Heart right ventricle (tissue), 16 donors: ENCODE data around the gene MAP3K2. TPM values are rescaled to one million over a fixed set of nuclear protein-coding genes. Genes with fewer than 3 reads are reported as not detected.
A peak's percentile ranks its signal among the peaks of the same experiment; 100 is the strongest.

Experiments used
- ATAC-seq, 8 donors: fragments of 200-7000 bp; cut with Tn5 transposase; one replicate each; pipeline ENCODE4 v1.9.1; 2020; ENCODE audit warnings: mild to moderate bottlenecking in 8 of 8, moderate library complexity in 8 of 8, moderate number of reproducible peaks in 1 of 8
- DNase-seq, 2 donors: peaks; one replicate each; pipeline ENCODE4 v3.0.0-alpha.2; 2020
- H3K27ac ChIP-seq, 10 donors: fragments of 200-600 bp; sonication (generic) in 2 of 10; one replicate each; pipeline versions ENCODE4 v1.5.0 to v1.8.0; 2020 to 2022; ENCODE audit warnings: mild to moderate bottlenecking in 3 of 10
- H3K27me3 ChIP-seq, 7 donors: fragments of 200-600 bp; one replicate each; pipeline ENCODE4 v1.8.0; 2021 to 2022; ENCODE audit warnings: mild to moderate bottlenecking in 2 of 7
- H3K36me3 ChIP-seq, 9 donors: fragments of 200-600 bp; sonication (generic) in 1 of 9; one replicate each; pipeline versions ENCODE4 v1.5.0 to v1.8.0; 2020 to 2022; ENCODE audit warnings: mild to moderate bottlenecking in 2 of 9
- H3K4me1 ChIP-seq, 9 donors: fragments of 200-600 bp; sonication (generic) in 1 of 9; one replicate each; pipeline versions ENCODE4 v1.5.0 to v1.8.0; 2020 to 2022; ENCODE audit warnings: mild to moderate bottlenecking in 4 of 9
- H3K4me3 ChIP-seq, 10 donors: fragments of 200-600 bp; sonication (generic) in 2 of 10; one replicate each; pipeline versions ENCODE4 v1.5.0 to v1.8.0; 2020 to 2022; ENCODE audit warnings: mild to moderate bottlenecking in 7 of 10, moderate library complexity in 2 of 10
- H3K9me3 ChIP-seq, 11 donors: fragments of 200-600 bp in 10 of 11; sonication (generic) in 2 of 11; one replicate each; pipeline versions ENCODE4 v1.5.0 to v1.8.0; 2013 to 2022; ENCODE audit warnings: mild to moderate bottlenecking in 2 of 11, control low read depth in 1 of 11, moderate library complexity in 1 of 11
- WGBS, 2 donors: extraction: QIAGEN DNeasy Blood & Tissue Kit; methylation state at CpG; one replicate each; pipeline ENCODE4 v1.1.7; 2013; ENCODE audit warnings: inconsistent platforms in 1 of 2; 5-methylcytosine and 5-hydroxymethylcytosine counted together
- intact Hi-C, 10 donors: fragments of 100-400 bp; cut with DNase I; formaldehyde crosslinking; loops; one replicate each; pipeline versions ENCODE4 v1.11.1 to v1.14.2; 2022
- polyA plus RNA-seq, 2 donors: library from polyadenylated mRNA; stranded (reverse); fragments of 200-250 nt; gene quantifications; one replicate each; pipeline ENCODE4 v1.2.3, GENCODE V29; 2013
- total RNA-seq, 10 donors: library from RNA; stranded (reverse); fragmentation: NEBNext Ultra II Directional in 3 of 10; extraction: Animal tissue kit (Norgen Biotek cat#: 25700) in 3 of 10; gene quantifications; one replicate each; pipeline versions ENCODE4 v1.2.1 to v1.2.4, GENCODE V29; 2021 to 2023
- TF ChIP-seq, protein P1 (sequence below), 9 donors: fragments of 200-600 bp; sonication (generic) in 2 of 9; IDR thresholded peaks; one replicate each; pipeline versions ENCODE4 v1.5.0 to v1.8.0; 2021 to 2022; ENCODE audit warnings: antibody characterized with exemption in 9 of 9, mild to moderate bottlenecking in 5 of 9, moderate library complexity in 1 of 9
- donor health status: Arrhythmogenic right ventricular cardiomyopathy.
- donor health status: ischemic (EF 13 %, LVEDD 7.1; RV severe dilation, severe dysfunction).
- donor health status: healthy with polysubstance abuse.
- donor health status: DM: no; HTN: yes; CAD: no.
- donor health status: DM: no; HTN: no; CAD: no.
- donor health status: ischemic (EF 25% LVEDD 6.9; RV normal size, moderate dysfunction).
- donor health status: ischemic (EF 25% LVEDD 5.7; RV mildly dilated, moderate dysfunction).
- donor health status: healthy.
- donor health status: DM: yes; HTN: yes; CAD: no.
- donor health status: Ischemic cardiomyopathy.
- donor health status: ischemic (EF 35%, LVEDD 5.7; RV mildly dilated, moderate dysfunction).
- donor health status: nonischemic (EF 11% LVEDD 7.7; RV severe dilation, severe dysfunction).
- donor health status: DM: yes; HTN: yes; CAD: no.
- donor health status: PGD.
- donor health status: ischemic (EF 29% LVEDD 5.4; RV normal size, mild dysfunction).
- donor health status: nonischemic (EF 23%, LVEDD 6.1; RV moderate dilation, normal function).

Gene MAP3K2
- total and polyA plus RNA-seq, 12 donors, result 2.9 to 30.9 (median 25.2) TPM

DNA sequence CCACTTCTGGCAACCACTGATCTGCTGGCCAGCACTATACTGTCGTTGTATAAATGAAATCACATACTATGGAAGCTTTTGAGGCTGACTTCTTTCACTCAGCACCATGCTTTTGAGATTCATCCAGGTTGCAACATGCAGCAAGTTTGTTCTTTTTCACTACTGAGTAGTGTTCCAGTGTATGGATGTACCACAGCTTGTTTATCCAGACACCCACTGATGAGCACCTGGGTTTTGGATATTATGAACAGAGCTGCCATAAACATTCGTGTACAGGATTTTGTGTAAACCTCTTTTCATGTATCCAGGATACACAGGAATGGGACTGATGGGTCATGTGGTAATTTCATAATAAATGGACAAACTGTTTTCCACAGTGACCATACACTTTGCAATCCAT lies 104.5 kb downstream of the MAP3K2 start:
- TF ChIP-seq, protein P1, sequence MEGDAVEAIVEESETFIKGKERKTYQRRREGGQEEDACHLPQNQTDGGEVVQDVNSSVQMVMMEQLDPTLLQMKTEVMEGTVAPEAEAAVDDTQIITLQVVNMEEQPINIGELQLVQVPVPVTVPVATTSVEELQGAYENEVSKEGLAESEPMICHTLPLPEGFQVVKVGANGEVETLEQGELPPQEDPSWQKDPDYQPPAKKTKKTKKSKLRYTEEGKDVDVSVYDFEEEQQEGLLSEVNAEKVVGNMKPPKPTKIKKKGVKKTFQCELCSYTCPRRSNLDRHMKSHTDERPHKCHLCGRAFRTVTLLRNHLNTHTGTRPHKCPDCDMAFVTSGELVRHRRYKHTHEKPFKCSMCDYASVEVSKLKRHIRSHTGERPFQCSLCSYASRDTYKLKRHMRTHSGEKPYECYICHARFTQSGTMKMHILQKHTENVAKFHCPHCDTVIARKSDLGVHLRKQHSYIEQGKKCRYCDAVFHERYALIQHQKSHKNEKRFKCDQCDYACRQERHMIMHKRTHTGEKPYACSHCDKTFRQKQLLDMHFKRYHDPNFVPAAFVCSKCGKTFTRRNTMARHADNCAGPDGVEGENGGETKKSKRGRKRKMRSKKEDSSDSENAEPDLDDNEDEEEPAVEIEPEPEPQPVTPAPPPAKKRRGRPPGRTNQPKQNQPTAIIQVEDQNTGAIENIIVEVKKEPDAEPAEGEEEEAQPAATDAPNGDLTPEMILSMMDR (IDR thresholded peaks at IDR 0.05), result no peak
- peaks cover 0 to 6% (median 0%) of the 10 kb centered on the region in 11 donors for H3K9me3 ChIP-seq
- peaks cover 0 to 15% (median 0%) of the 10 kb centered on the region in 9 donors for H3K4me1 ChIP-seq
- no peak overlapping the region for H3K4me3 ChIP-seq
- peaks cover 0 to 100% (median 87%) of the 10 kb centered on the region in 9 donors for H3K36me3 ChIP-seq
- ATAC-seq, result no peak
- DNase-seq, result no peak
- WGBS, 2 donors, result 96 to 100% methylated on average over 2 of the region's 2 CpGs
- intact Hi-C loops, result no loop called here
- H3K27ac ChIP-seq, result no peak overlapping the region
- H3K27me3 ChIP-seq, result no peaks in the 10 kb centered on the region

DNA sequence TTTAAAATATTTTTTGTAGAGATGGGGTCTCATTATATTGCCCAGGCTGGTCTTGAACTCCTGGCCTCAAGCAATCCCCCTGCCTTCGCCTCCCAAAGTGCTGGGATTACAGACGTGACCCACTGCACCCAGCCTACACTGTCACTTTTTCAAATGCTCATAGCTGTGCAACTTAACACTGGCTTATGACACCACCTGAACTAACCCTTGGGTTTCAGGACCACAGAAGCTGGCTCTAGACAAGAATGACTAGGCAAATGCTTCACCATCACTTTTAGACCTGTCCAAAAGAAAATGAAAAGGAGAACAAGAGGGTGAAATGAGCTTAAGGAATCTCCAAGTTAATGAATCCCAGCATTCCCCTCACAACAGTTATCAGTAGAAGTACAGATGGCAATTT lies 107.1 kb downstream of the MAP3K2 start:
- DNase-seq (no peak), ATAC-seq (no peak)
- peaks cover 0 to 15% (median 0%) of the 10 kb centered on the region in 9 donors for H3K4me1 ChIP-seq
- TF ChIP-seq, protein P1 (IDR thresholded peaks at IDR 0.05), result no peak
- H3K9me3 ChIP-seq, result peaks cover 0 to 6% (median 0%) of the 10 kb centered on the region in 11 donors
- H3K27ac ChIP-seq, result no peak overlapping the region
- peaks cover 0 to 100% (median 72%) of the 10 kb centered on the region in 9 donors for H3K36me3 ChIP-seq
- H3K27me3 ChIP-seq, result no peaks in the 10 kb centered on the region
- 94% methylated on average over 2 of the region's 2 CpGs for WGBS, 2 donors
- no peak overlapping the region for H3K4me3 ChIP-seq
- intact Hi-C loops, result no loop called here

DNA sequence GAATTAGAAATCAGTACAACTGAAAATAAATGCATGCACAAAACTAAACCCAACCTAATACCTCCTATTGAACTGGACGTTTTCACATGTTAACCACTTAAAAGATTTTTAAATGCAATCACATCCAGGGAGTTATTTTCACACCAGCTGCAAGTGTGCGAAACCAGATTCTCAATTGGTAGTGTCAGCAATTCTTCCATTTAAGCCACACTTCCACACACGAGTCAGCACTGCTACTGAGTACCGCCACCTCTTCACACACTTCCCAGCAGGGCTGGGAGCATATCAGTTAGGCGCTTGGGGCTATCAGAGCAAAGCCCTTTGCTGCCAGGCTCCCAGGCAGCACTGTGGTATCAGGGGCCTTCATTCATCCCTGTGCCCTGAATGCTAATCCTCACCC lies 108.0 kb downstream of the MAP3K2 start:
- DNase-seq, result no peak
- ATAC-seq, result peak in 1 of 8 donors; percentile 34
- H3K9me3 ChIP-seq, result peaks cover 0 to 6% (median 0%) of the 10 kb centered on the region in 11 donors
- intact Hi-C loops, result no loop called here
- TF ChIP-seq, protein P1 (IDR thresholded peaks at IDR 0.05), result no peak
- H3K4me3 ChIP-seq, result no peak overlapping the region
- H3K36me3 ChIP-seq, result peaks cover 0 to 100% (median 66%) of the 10 kb centered on the region in 9 donors
- 74 to 79% methylated on average over 5 of the region's 5 CpGs for WGBS, 2 donors
- no peaks in the 10 kb centered on the region for H3K27me3 ChIP-seq
- H3K4me1 ChIP-seq, result peaks cover 0 to 15% (median 0%) of the 10 kb centered on the region in 9 donors
- H3K27ac ChIP-seq, result peak overlapping the region in 1 of 10 donors; percentile 55

DNA sequence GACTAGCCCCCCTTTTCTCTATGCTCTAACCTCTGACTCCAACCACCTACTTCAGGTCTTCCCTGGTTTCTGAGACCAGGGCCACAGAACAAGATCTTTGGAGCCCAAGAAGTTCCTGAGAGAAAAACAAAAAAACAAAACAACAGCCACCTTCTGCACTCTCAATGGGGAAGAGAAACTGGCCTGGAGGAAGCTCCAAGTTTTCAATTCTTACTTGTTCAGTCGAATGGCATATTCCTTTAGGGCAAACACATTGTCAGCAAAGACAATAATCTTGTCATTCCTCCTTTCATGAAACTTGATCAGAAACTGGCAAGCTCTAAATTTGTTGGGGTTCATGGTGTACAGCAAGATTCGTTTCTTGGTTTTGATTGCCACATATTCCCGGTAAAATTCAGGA lies 108.8 kb downstream of the MAP3K2 start:
- Histone ChIP-seq H3K4me3 (no peak overlapping the region), H3K4me1 (peaks cover 0 to 15% (median 0%) of the 10 kb centered on the region in 9 donors), H3K27ac (peak overlapping the region in 1 of 10 donors; percentile 63), H3K36me3 (peaks cover 0 to 100% (median 64%) of the 10 kb centered on the region in 9 donors), H3K27me3 (no peaks in the 10 kb centered on the region), H3K9me3 (peaks cover 0 to 6% (median 0%) of the 10 kb centered on the region in 11 donors)
- ATAC-seq (peak in 1 of 8 donors; percentile 34), DNase-seq (no peak)
- TF ChIP-seq, protein P1 (IDR thresholded peaks at IDR 0.05), result no peak
- WGBS, 2 donors, result 87 to 93% methylated on average over 3 of the region's 3 CpGs
- intact Hi-C loops, result no loop called here
